GM12892 (cell line): ENCODE data around the gene TNNT1.

Experiments used
- POLR2A ChIP-seq: IDR thresholded peaks from 2 replicates; pipeline ENCODE4 v1.6.1; 2011; ENCODE audit warnings: low read depth, low read length, control low read depth
- POLR2AphosphoS5 ChIP-seq: IDR thresholded peaks from 2 replicates; pipeline ENCODE4 v1.6.1; 2011; ENCODE audit warnings: low read depth, low read length, control low read depth
- TAF1 ChIP-seq: IDR thresholded peaks from 2 replicates; pipeline ENCODE4 v1.6.1; 2011; ENCODE audit warnings: low read depth, mild to moderate bottlenecking, control low read depth, low read length, borderline replicate concordance

- TF ChIP-seq POLR2A = no peak
- TF ChIP-seq TAF1 = no peak
- no peak for TF ChIP-seq POLR2AphosphoS5
These were observed 4.8 kb upstream of the TNNT1 start for GRCh38 chr19:55153652-55154264.
